HG03066 (cell line): ENCODE results near the gene TYSND1.
"Not testable (repeated sequence)": the region's sequence is repeated elsewhere in the genome, so short reads cannot be mapped to it uniquely, and the experiment has no call there.

Experiments used
- ATAC-seq: cut with Tn5 transposase; IDR thresholded peaks from one replicate; pipeline ENCODE4 v1.9.1; 2021; ENCODE audit warnings: low read depth; ENCODE audit not compliant: unreplicated experiment

Gene TYSND1

DNA sequence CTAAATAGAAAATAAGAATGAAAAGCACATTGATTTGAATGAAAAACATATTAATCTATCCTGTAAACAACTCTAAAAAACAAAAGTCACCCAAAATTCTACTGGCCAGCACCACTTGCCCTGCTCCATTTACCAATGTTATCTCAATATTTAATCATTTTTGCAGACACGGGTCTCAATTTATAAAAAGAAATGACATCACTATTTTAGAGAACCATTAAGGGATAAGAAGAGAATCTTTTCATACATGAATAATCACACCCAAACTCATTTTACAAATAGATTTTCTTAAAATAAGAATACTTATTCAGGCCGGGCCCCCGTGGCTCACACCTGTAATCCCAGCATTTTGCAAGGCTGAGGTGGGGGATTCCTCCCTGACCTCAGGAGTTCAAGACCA is 19.9 kb upstream of the TYSND1 start:
- ATAC-seq: no peak

DNA sequence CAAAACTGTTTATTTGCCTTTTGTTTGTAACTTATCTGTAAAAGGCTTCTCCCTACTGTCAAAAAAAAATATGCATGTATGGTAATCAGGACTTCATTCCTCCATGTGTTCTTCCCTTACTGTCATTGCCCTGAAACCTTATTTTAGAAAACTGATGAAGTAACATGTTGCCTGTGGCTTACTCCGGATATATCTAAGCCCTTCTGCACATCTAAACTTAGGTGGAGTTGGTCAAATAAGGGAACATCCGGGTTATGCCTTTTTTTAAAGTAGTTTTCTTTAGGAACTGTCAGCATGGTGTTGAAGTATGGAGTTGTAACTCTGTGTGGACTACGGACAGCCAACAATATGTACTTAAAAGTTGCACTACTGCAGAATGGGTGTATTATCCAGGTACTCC is 17.7 kb upstream of the TYSND1 start:
- ATAC-seq: no peak

DNA sequence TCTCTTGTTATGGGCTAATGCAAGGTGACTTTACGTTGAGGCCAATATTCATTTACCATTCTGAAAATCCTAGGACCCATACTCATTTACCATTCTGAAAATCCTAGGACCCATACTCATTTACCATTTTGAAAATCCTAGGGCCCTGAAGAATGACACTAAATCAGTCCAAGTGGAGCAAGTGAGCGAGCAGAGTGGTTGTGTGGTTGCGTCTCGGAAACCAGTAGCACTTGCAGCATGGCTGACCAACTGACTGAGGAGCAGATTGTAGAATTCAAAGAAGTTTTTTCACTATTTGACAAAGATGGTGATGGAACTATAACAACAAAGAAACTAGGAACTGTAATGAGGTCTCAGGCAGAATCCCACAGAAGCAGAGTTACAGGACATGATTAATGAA is 16.9 kb upstream of the TYSND1 start:
- no peak for ATAC-seq

DNA sequence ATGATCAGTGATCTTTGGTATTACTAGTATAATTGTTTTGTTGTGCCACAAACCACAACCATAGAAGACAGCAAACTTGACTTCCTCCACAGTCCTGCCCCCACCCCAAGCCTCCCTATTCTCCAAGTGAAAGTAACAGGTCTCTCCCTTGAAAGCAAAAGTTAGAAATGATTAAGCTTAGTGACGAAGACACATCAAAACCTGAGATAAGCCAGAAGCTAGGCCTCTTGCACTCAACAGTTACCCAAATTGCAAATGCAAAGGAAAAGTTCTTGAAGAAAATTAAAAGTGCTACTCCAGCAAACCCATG is 16.3 kb upstream of the TYSND1 start:
- peak; percentile 88 for ATAC-seq

DNA sequence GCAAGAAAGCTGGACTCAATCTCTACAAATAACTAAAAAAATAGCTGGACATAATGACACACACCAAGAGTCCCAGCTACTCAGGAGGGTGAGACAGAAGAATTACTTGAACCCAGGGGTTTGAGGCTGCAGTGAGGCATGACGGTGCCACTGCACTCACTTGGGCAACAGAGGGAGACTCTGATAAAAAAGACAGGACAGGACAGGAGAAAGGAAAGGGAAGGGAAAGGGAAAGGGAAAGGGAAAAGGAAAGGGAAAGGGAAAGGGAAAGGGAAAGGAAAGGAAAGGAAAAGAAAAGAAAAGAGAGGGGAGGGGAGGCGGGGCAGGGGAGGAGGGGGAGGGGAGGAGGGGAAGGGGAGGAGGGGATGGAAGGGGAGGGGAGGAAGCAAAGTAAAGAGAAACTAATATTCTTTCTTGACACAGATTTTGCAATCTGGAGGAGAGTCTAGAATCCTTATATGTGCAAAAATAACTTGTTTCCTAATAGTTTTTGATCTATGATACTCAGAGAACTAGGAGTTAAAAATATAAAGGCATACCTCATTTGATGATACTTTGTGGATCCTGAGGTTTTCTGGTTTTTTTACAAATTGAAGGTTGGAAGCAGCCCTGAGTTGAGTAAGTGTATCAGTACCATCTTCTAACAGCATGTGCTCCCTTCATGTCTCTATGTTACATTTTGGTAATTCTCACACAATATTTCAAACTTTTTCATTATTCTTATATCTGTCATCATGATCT is 15.8 kb upstream of the TYSND1 start:
- no peak for ATAC-seq

DNA sequence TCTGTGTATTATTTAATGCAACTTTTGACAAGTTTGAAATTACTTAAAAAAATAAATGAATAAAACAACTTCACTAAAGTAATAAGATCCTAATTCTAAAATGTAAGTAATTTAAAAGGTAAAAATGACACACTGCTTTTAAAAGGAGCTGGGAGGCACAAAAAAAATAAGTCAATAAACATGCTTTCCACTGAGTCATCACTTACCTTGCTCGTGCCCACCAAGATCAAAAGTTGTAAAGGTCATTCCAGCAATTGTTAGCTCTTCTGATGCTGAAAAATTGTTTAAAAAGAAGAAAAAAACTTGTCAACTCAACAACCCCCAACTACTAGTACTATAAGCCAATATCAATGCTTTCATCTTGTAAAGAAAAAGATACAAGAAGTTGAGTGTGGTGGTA is 14.3 kb upstream of the TYSND1 start:
- no peak for ATAC-seq

DNA sequence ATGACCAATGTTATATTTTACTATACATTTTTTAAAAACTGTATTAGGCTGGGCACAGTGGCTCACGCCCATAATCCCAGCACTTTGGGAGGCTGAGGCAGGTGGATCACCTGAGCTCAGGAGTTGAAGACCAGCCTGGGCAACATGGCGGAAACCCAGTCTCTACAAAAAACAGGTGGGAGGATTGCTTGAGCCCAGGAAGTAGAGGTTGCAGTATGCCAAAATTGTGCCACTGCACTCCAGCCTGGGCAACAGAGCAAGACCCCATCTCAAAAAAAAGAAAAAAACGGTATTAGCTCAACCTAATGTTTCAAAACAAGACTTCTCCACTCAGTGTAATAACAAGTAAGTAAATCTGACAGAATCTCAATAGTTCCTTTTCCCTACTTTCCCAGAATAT is 12.9 kb upstream of the TYSND1 start:
- not testable (repeated sequence) for ATAC-seq

DNA sequence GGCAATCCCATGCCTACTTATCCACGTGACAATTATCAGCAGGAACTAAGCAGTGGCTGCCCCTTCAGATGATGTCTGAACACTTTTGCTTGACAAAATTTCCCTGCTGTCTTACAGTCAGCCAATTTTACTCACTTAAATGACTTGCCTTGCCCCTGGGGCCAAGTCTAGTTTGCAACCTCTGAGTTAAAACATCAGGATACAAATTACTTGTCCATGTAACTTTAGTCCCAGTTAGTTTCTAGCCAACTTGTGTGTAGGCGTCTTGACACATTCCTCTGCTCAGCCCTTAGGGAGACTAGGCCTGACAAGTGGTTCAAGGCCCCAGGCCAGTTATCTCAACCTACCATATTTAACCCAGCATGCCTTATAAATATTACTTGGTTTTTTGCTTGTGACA is 11.6 kb upstream of the TYSND1 start:
- ATAC-seq: no peak

DNA sequence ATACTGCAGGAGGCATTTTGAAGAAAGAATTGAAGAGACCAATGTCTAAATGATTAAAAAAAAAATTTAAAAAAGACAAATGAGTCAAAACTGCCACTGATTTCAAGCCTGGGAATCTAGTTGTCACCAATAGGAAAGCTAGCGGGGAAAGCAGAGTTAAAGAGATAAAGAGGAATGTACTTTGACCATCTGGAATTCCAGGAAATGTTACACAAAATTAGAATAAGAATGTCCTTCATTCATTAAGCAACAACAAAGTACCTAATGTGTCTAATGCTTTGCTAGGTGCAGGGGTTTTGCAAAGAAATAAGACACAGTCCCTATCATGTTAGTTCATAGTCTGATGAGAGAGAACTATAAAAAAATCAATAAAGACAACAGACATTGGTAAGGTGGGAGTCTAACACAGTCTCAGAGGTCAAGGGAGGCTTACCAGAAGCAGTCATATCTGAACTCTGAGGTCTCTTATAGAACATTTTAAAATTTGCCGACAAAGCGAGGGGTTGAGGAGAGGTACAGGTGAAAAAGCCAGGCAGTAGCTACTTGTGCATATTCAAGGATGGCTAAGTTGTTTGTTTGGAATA is 8.8 kb upstream of the TYSND1 start:
- no peak for ATAC-seq

DNA sequence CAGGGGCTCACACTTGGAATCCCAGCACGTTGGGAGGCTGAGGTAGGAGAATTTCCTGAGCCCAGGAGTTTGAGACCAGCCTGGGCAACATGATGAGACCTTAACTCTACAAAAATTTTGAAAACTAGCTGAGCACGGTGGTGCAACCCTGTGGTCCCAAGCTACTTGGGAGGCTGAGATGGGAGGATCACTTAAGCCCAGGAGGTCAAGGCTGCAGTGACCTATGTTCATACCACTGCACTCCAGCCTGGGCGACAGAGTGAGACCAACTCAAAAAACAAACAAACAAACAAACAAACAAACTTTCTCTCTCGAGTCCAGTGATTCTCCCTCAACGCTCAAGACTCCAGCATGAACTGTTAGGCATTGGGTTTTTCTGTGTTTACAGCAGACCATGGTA is 2.0 kb upstream of the TYSND1 start:
- no peak for ATAC-seq

DNA sequence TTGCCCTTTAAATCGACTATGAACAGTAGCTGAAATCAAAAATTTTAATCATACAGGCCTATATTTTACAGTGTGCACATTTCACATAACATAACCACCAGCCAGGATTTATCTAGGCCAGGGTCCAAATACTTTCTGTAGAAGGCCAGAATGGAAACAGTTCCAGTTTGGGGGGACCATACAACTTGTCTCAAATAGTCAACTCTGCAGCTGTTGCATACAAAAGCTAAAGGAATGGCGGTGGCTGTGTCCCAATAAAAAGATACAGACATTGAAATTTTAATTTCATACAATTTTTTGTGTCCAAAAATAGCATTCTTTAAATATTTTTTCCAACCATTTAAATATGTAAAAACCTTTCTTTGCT is 742 bp upstream of the TYSND1 start:
- ATAC-seq: no peak

DNA sequence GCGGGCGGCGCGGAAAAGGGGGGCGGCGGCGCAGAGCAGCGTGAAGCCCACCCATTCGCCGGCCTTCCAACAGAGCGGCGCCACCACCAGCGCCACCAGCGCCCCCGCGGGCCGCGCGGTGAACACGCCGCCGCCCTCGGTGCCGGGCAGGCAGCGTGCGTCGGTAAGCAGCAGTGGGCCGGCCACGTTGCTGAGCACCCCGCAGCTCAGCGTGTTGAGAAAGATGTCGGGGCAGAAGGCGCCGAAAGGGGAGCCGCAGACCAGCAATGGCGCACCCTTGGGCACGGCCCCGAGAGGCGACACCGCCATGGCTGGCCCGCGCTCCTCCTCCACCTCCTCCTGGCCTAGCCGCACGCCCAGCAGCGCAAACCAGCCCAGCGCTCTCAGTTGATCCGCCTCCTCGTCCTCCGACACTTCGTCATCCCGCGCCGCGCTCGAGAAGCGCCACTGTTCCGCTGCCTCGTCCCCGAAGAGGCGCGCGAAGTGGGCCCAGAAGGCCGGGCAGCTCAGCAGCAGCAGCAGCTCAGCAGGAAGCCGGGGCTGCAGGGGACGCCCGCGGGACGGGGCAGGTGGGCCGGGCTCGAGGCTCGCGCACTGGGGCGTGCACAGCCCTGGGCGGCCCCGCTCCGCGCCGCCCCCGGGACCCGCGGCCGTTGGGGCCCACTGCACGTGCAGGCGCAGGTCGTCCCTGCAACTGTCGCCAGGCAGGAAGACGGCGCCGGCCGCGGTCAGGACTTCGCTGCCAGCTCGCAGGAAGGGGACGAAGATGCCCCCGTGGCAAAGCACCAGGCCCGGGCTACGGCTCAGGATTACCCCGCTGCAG is 623 bp downstream of the TYSND1 start:
- ATAC-seq: peak; percentile 50

DNA sequence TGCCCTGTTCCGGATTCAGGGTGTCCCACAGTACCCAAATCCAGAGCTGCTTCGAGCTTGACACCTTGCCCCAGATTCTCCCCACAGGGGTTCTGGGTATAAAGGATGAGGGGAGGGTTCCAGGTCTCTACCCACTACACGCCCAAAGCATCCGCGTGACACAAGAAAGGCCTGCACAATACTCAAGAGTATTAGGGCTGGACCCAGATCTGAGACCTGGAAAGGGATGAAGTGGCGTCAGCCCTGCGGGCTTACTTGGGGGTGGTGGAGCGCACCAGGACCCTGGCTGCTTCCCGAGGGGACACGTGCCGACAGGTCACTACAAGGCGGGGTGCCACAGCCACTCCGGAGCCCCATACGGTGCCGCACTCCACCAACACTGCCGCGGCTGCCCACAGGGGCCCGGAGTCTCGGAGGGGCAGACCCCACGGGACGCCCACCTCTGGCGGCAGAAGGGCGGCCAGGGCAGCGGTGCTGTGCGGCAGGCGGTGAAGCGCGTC is 1.3 kb downstream of the TYSND1 start:
- no peak for ATAC-seq

DNA sequence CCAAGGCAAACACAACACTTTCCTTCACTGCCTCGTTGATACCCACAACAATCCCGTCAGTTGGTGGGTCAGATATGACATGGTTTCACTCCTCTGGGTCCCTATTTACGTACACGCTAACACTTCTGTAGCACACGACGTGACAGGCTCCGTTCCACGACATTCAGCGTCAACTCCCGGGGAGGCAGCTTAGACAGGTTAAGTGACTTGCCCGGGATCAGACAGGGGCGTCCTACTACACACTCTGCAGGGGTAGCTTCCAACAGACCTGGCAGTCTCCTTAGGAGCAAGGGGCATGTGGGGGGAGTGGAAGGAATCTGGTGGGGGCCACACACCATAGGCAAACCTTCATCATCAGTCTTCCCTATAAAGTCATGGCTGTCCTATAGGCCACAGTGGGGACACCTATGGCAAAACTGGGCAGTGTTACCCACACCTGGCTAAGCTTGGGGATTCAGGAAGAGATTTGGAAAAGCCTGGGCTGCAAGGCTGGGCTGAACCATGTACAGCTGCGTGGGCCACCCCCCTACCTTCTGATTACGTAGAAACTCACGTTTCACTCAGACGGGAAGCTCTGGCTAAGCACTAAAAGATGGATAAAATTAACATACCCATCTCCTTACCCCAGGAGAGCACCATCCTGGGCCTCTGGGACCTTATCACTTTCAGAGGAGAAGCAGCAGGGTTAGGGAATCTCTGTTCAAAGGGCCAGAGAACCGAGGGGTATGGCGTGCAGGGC is 2.0 kb downstream of the TYSND1 start:
- no peak for ATAC-seq

DNA sequence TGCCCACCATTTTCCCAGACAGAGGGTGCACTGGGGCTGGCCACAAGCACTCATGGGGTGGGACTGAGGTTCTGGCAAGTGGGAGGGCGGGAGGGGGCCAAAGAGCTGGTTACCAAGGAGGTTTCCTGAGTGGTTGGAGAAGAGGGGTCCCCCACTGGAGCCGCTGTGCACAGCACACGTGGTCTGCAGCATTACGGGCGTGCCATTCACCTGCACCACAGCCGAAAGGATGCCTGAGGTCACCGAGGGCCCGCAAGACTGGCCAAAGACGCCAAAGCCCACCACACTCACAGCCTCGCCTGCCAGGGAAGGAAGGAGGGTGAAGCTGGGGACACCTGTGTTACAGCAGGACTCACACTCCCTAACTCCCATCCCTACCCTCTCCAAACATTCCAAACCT is 3.9 kb downstream of the TYSND1 start:
- ATAC-seq: no peak

DNA sequence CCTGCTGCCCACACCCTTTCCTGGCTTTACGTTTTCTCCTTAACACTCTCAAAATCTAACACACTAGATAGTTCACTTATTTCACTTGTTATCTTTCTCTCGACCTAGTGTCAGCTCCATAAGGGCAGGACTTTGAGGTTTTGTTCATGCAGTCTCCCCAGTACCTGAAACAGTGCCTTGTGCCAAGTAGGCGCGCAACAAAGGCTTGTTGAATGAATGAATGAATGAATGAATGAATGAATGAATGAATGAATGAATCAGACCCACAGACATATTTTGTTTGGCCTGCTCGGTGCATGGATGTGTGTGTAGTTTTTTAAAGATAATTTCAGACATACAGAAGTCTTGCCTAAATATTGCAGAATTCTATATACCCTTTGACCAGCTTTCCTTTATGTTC is 6.2 kb downstream of the TYSND1 start:
- no peak for ATAC-seq

DNA sequence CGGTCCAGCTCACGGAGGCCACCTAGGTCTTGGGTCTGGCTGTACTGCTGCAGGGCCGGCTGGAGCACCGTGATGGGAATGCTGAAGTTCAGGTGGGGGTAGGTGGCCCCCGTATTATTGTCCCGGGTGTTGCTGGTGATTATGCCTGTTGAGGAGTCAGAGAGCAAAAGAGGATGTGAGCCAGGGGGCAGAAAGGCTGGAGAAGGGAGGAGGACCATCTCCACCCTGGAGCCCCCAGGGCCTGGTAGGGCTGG is 6.6 kb downstream of the TYSND1 start:
- ATAC-seq: no peak

DNA sequence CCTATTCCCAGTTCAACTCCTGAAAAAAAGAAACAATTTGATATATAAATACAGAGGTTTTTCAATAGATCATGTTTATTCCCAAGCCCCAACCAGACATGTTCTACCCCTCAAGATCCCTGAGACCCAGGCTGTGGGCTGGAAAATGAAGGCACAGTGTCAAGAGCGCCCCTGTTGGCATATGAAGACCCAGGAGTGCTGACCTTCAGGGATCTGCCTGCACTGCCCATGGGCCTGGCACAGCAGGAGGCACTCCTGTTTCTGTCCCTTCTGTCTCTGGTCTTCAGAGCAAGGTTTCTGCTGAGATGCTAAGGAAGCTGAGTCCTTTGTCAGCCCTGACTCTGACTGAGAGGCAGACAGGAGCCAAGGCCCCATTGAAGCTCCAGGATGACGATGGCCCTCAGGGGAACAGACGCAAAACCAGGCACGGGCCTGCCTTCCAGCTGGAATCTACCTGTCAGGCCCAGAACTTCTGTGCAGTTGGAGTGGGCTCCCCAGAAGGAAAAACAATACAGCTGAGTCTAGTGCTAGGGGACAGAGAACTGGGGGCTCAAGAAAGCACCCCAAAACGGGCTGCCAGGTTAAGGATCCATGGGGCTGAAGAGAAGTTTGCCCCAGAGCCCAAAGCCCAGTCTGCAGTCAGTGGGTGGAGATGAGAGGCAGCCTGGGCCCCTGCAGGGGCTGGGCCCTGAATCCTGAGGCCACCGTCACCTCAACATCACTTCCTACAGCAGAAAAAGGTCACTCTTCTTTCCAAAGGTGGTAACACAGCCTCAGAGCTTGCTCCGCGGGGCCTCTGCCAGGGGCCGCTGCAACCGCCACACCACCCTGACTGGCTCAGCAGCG is 7.1 kb downstream of the TYSND1 start:
- ATAC-seq: no peak

DNA sequence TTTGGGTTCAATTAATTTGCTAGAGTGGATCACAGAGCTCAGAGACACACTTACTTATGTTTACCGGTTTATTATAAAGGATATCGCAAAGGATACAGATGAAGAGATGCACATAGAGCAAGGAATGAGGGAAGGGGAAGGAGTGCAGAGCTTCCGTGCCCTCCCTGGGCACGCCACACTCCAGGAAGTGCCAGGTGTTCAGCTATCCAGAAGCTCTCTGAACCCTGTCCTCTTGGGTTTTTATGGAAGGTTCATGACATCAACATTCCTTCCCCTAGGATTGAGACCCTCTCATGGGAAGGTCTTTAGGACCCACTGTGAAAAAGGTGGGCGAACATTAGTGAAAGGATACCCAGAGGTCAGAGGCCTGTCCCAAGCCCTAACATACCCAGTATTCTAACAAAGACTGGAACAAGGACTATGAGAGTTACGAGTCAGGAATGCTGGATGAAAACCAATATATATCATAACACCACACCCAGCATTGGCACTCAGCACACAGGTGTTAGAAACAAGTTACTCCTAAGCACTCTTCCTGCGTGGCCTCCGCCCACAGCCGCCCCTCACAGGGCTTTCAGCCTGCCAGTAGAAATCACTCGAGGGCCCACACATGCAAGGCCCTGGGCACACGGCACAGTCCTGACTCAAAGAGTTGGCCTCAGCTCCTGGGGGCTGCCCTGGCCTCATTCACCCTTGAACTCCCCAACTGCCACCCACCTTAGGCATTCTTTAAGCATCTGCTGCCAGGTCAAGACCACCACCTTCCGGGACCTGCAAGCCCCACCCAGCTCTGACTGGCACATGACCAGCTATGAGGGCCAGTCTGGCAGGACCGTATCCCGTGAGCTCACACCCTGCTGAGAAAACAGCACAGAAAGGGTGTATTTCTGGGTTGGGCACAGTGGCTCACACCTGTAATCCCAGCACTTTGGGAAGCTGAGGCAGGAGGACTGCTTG is 8.3 kb downstream of the TYSND1 start:
- no peak for ATAC-seq
